Colonic mucosa (tissue), 4 donors: Measurements from ENCODE around the gene TGFBR3. TPM values are rescaled to one million over a fixed set of nuclear protein-coding genes. Genes with fewer than 3 reads are reported as not detected.

Experiments used
- DNase-seq: peaks from one replicate; pipeline ENCODE4 v3.0.0-alpha.2; 2020
- H3K27ac ChIP-seq: fragments of 200-600 bp; one replicate; pipeline ENCODE4 v1.8.0; 2021
- H3K27me3 ChIP-seq: fragments of 200-600 bp; one replicate; pipeline ENCODE4 v1.8.0; 2021
- H3K36me3 ChIP-seq: fragments of 200-600 bp; one replicate; pipeline ENCODE4 v1.8.0; 2021
- H3K4me1 ChIP-seq: fragments of 200-600 bp; one replicate; pipeline ENCODE4 v1.8.0; 2021; ENCODE audit warnings: mild to moderate bottlenecking
- H3K4me3 ChIP-seq: fragments of 200-600 bp; one replicate; pipeline ENCODE4 v1.8.0; 2021
- H3K9ac ChIP-seq, 2 donors: one replicate each; pipeline ENCODE4 v1.7.0; 2013; ENCODE audit warnings: control low read depth in 2 of 2, low read depth in 2 of 2, low read length in 2 of 2
- H3K9me3 ChIP-seq: fragments of 200-600 bp; one replicate; pipeline ENCODE4 v1.8.0; 2021
- CTCF ChIP-seq: fragments of 200-600 bp; IDR thresholded peaks from one replicate; pipeline ENCODE4 v1.8.0; 2022; ENCODE audit warnings: antibody characterized with exemption, mild to moderate bottlenecking
- intact Hi-C: fragments of 100-400 bp; cut with DNase I; formaldehyde crosslinking; loops from one replicate; pipeline ENCODE4 v1.14.1; 2022
- total RNA-seq, 2 donors: library from RNA; stranded (reverse); fragmentation: NEBNext Ultra II Directional in 1 of 2; extraction: Animal tissue kit (Norgen Biotek cat#: 25700) in 1 of 2; gene quantifications; one replicate each; pipeline ENCODE4 v1.2.1, GENCODE V29; 2021
- donor health status: healthy.
- donor health status: DM: no; HTN: no; CAD: no.
- donor health status: DM: no; HTN: no; CAD: no.

TGFBR3 gene
- total RNA-seq, 2 donors from 2014 or later: 8.4 to 16.0 TPM

GRCh38 chr1:91759076-91759475 lies 126.9 kb downstream of the TGFBR3 start:
- Histone ChIP-seq H3K9ac (no peak overlapping the region), H3K27ac (no peak overlapping the region), H3K4me3 (no peak overlapping the region), H3K4me1 (no peaks in the 10 kb centered on the region), H3K27me3 (no peaks in the 10 kb centered on the region), H3K9me3 (no peaks in the 10 kb centered on the region), H3K36me3 (no peaks in the 10 kb centered on the region)
- DNase-seq: no peak
- intact Hi-C loops: no loop called here
- no peak for TF ChIP-seq CTCF

- Histone ChIP-seq H3K36me3 (no peaks in the 10 kb centered on the region), H3K4me1 (no peaks in the 10 kb centered on the region), H3K27ac (peak overlapping the region; percentile 4), H3K9me3 (no peaks in the 10 kb centered on the region), H3K27me3 (no peaks in the 10 kb centered on the region), H3K4me3 (no peak overlapping the region), H3K9ac (no peak overlapping the region)
- no peak for DNase-seq
- intact Hi-C loops: no loop called here
- no peak for TF ChIP-seq CTCF
Measured at GRCh38 chr1:91757763-91758460, 128.0 kb downstream of the TGFBR3 start.

- intact Hi-C loops: no loop called here
Measured at GRCh38 chr1:91755702-91756287, 130.2 kb downstream of the TGFBR3 start.

GRCh38 chr1:91754816-91755580 lies 131.0 kb downstream of the TGFBR3 start:
- no peaks in the 10 kb centered on the region for H3K4me1 ChIP-seq
- intact Hi-C loops: no loop called here
- TF ChIP-seq CTCF: no peak
- H3K27me3 ChIP-seq: no peaks in the 10 kb centered on the region
- H3K9me3 ChIP-seq: no peaks in the 10 kb centered on the region
- H3K9ac ChIP-seq: no peak overlapping the region
- no peaks in the 10 kb centered on the region for H3K36me3 ChIP-seq
- no peak overlapping the region for H3K27ac ChIP-seq
- H3K4me3 ChIP-seq: no peak overlapping the region
- no peak for DNase-seq

More at GRCh38 chr1:91755702-91756287, 130.2 kb downstream of the TGFBR3 start:
- no peaks in the 10 kb centered on the region for H3K36me3 ChIP-seq
- DNase-seq: no peak
- H3K9me3 ChIP-seq: no peaks in the 10 kb centered on the region
- no peaks in the 10 kb centered on the region for H3K27me3 ChIP-seq
- no peak overlapping the region for H3K4me3 ChIP-seq
- H3K4me1 ChIP-seq: no peaks in the 10 kb centered on the region
- TF ChIP-seq CTCF: no peak
- no peak overlapping the region for H3K9ac ChIP-seq
- H3K27ac ChIP-seq: no peak overlapping the region

- H3K27me3 ChIP-seq: no peaks in the 10 kb centered on the region
- intact Hi-C loops: no loop called here
- no peak overlapping the region for H3K4me3 ChIP-seq
- no peaks in the 10 kb centered on the region for H3K4me1 ChIP-seq
- H3K27ac ChIP-seq: no peak overlapping the region
- H3K9me3 ChIP-seq: no peaks in the 10 kb centered on the region
- H3K9ac ChIP-seq: no peak overlapping the region
- no peaks in the 10 kb centered on the region for H3K36me3 ChIP-seq
- no peak for TF ChIP-seq CTCF
- no peak for DNase-seq
Measured at GRCh38 chr1:91754348-91754747, 131.6 kb downstream of the TGFBR3 start.
